Stimulated activated CD4-positive, alpha-beta T cell treated with anti-CD3 and anti-CD28 coated beads, TNF-alpha, amount 100 ng/mL, for 24 hours (primary cell): ENCODE data around the gene WHRN.

ENCODE experiments used
- DNase-seq, 3 experiments: peaks; one replicate each; pipeline ENCODE4 v3.0.0-alpha.2; 2020; ENCODE audit warnings: low read depth in 3 of 3

WHRN gene

DNA sequence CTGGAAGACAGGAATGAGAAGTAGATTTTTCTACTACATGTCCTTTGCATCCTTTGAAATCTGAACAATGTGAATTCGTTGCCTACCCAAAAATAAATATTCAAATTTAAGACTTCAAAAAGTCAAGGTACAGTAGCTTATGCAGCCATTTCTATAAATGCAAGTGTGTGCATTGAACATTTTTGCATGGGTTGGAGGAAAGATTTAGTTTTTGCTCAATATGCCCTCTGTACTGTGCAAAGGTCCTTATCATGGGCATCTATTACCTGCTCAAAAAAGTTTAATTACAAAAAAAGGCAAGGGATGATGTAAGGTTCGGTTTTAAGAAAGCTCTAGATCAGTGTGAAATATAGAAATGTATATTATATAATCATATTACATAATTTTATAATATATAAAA lies 140.1 kb downstream of the WHRN start:
- DNase-seq: no peak

DNA sequence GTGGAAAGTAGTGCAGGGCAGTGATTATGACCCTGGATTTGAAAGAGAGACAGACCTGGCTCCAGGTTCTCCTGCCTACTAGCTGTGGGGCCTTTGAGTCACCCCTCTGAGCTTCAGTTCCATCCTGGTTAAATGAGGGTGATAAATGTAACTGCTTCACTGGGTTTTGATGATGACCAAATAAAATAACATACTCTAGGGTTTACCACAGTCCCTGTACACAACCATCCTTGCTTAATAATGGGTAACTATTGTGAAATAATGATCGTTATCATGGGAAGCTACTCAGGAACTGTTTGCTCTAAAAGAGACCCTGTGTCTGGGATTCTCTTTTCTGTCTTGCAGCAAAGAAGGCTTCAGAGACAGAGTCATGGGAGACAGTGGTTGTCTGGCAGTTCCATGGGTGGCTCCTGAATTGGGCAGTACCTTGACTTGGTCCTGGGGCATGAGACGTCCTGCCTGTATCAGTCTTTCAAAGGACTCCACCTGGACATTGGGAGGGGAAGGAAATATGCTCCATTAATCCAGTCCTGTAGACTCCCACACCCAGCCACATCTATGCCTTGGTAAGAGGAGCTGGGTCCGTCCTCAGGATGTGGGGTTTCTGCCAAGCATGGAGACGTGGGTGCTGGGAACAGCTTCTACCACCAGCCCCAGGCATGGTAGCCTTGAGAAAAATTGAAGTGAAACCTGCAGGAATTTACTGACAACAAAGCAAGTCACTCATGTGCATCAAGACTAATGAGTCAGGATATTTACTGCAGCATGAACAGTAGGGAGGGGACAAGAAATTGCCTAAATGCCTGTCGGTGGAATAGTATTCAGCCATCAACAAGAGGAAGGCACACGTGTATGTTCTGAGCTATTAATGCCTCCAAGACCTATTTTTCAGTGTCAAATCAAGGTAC lies 140.9 kb downstream of the WHRN start:
- no peak for DNase-seq

DNA sequence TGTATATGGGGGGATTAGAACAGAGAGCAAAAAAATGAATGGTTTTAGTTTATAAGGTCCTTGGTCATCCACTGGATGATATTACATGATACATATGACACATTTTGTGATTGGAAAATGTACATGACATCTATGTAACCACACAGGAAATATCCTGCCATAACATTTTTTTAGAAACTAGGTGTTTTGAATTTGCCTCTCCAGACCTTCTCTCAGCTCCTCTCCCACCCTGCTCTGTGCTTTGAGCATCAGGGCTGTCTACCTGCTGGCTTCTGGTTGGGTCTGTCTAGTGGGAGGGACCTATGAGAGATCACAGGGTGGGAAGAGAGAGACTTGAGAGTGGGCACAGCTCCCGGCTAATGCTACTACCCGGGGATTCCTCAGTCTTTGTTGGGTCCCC lies 141.8 kb downstream of the WHRN start:
- DNase-seq: no peak

DNA sequence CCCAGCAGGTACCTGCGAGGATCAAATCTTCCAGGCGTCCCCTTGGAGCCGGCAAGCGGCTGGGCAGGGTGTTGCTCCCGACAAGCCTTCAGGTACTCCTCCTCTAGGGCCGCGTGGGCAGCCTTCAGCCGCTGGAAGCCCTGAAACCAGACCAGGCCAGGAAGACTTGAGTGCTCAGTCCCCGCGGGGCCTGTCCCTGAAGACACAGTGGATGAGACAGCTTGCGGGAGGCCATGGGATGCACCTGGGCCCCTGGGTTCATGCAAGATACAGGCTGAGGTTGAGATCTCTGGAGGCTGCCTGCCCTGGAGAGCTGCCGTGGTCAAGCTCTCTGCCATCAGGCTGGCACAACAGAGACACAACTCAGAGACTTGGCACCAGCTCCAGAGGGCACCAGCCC lies 142.9 kb downstream of the WHRN start:
- DNase-seq: no peak

DNA sequence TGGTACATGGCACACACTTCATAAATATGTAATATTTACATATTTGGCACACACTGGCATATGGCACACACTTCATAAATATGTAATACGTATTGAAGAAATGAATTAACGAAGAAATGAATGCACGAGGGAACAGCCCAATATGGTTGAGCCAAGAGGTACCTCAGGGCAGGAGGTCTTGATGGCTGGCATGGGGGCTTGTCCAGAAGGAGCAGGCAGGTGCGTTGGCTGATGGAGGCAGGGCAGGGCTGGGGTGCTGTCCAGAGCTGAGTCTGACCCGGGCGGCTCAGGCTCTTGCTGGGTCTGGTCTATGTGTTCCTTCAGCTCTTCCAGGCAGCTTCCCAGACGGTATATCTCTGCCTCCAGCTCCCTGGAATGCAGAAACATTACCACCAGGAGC lies 143.7 kb downstream of the WHRN start:
- no peak for DNase-seq

DNA sequence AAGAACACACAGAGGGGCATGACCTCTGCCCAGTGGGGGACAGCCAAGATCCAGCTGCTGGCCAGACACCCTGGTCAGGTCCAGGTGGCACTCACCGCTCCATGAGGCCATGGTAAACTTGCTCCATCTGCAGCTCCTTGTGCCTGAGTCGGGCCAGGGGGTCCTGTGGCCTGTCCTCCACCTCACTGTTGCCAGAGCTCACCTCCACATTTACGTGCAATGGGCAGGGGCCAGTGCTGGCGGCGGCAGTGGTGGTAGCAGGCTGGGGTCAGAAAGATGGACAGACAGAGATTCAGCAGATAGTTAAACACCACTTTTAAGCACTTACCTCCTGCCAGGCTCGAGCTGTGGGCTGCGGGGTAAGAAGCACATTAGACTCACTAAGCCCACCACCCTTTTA lies 145.5 kb downstream of the WHRN start:
- DNase-seq: no peak

DNA sequence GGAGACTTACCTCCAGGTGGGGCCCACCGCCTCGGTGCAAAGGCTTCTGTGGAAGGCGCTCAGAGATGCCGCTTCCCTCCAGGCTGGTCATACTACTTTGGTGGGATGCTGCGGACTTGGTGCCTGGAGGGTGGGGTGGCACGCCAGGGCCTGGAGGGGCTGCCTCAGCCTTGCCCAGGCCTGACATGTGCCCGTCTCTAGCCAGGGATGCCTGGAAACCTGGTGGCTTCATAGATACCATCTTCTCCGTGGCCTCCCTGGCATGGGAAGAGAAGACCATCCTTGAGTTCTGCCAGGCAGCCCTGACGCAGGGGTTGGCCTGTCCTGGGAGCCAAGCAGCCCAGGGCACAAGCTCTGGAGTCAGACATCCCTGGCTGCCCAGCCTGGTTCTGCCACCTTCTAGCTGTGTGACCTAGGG lies 147.4 kb downstream of the WHRN start:
- DNase-seq: no peak

DNA sequence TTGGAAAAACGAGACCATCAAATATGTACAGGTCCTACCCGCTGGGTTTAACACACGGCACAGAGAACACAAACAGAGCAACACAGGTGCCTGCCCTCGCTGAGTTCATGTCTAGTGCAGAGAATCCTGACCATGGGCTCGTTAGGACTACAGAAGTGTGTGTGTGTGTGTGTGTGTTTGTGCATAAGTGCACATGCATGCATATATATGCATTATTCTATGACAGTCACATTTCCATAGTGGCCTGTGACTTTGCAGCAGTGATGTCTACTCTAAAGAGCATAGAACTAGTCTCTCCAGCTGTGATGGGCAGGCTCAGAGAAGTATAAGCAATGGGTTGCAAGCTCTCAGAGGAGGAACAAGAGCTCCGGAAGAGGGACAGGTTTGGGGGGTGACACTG lies 147.9 kb downstream of the WHRN start:
- DNase-seq: no peak

DNA sequence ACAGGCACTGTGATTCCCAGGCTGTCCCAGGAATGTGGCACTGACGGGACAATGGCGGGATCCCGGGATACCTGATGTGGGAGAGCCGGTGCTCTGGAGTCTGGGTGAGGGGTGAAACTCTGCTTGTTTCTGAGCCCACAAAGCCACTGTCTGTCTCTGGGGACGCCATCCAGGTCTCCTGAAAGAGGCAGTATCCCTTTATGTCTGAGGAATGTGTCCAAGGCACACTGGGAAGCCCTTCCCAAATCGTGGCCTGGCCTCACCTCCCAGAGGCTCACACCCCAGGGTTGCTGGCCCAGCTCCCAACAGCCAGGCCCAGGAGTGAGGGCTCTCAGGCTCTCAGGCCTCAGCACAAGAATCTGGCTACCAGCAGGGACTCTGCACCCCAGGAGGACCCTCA lies 148.5 kb downstream of the WHRN start:
- DNase-seq: no peak

DNA sequence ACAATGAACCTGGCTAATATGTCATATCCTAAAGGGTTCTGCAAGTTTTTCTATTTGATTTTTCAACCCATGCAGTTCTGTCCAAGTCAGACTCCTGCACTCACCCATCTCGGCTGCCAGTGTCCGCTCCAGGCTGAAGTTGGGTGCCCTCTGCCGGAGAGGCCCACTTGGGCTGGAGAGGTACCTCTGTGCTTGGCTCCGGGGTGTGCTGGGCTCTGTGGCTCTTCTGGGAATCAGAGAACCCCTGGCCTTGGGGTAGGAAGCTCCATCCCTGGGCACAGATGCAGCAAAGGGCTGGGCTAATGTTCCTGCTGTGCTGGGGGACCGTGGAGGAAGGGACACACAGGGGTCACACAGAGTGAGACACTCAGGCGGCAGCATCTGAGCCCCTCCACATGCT lies 149.5 kb downstream of the WHRN start:
- DNase-seq: no peak
